SK-N-SH treated with all-trans-retinoic acid at 6 μM for 48 hours (cell line): ENCODE data around the gene RPA1.

Source experiments
- ATAC-seq: fragments of 200-7000 bp; cut with Tn5 transposase; 3 replicates; pipeline ENCODE4 v1.9.1; 2020; ENCODE audit warnings: mild to moderate bottlenecking, moderate library complexity
- BACH2 ChIP-seq: fragments of 250-450 bp; sonication (Bioruptor Pico); IDR thresholded peaks from 2 replicates; pipeline ENCODE4 v1.9.0; 2021; ENCODE audit warnings: mild to moderate bottlenecking, borderline replicate concordance
- CSDC2 ChIP-seq: fragments of 250-450 bp; sonication (Bioruptor Pico); IDR thresholded peaks from 2 replicates; pipeline ENCODE4 v1.5.0; 2020; ENCODE audit warnings: mild to moderate bottlenecking, moderate library complexity
- CSRNP3 ChIP-seq: fragments of 250-450 bp; sonication (Bioruptor Pico); IDR thresholded peaks from 2 replicates; pipeline ENCODE4 v1.5.1; 2021; ENCODE audit warnings: mild to moderate bottlenecking, moderate library complexity
- ESRRG ChIP-seq: fragments of 250-450 bp; sonication (Bioruptor Pico); IDR thresholded peaks from 2 replicates; pipeline ENCODE4 v1.6.1; 2021; ENCODE audit warnings: mild to moderate bottlenecking
- GLIS3 ChIP-seq: fragments of 250-450 bp; sonication (Bioruptor Pico); IDR thresholded peaks from 2 replicates; pipeline ENCODE4 v1.5.0; 2020; ENCODE audit warnings: mild to moderate bottlenecking, moderate library complexity
- ISL1 ChIP-seq: fragments of 250-450 bp; sonication (Bioruptor Pico); IDR thresholded peaks from 2 replicates; pipeline ENCODE4 v2.1.2; 2022; ENCODE audit warnings: mild to moderate bottlenecking, moderate library complexity
- OSR1 ChIP-seq: fragments of 250-450 bp; sonication (Bioruptor Pico); IDR thresholded peaks from 2 replicates; pipeline ENCODE4 v1.8.0; 2022; ENCODE audit warnings: moderate library complexity, mild to moderate bottlenecking, inconsistent platforms
- POU6F1 ChIP-seq: fragments of 250-450 bp; sonication (Bioruptor Pico); IDR thresholded peaks from 2 replicates; pipeline ENCODE4 v1.8.0; 2021; ENCODE audit warnings: low read depth, mild to moderate bottlenecking, moderate library complexity, borderline replicate concordance
- PPARA ChIP-seq: fragments of 250-450 bp; sonication (Bioruptor Pico); IDR thresholded peaks from 2 replicates; pipeline ENCODE4 v1.5.0; 2020; ENCODE audit warnings: mild to moderate bottlenecking, borderline replicate concordance
- SNAI2 ChIP-seq: fragments of 250-450 bp; sonication (Bioruptor Pico); IDR thresholded peaks from 2 replicates; pipeline ENCODE4 v1.5.0; 2020; ENCODE audit warnings: mild to moderate bottlenecking, moderate library complexity
- TCF4 ChIP-seq: fragments of 250-450 bp; sonication (Bioruptor Pico); IDR thresholded peaks from 2 replicates; pipeline ENCODE4 v1.8.0; 2021; ENCODE audit warnings: mild to moderate bottlenecking, moderate library complexity, borderline replicate concordance
- TOX ChIP-seq: fragments of 250-450 bp; sonication (Bioruptor Pico); IDR thresholded peaks from 2 replicates; pipeline ENCODE4 v1.8.0; 2021; ENCODE audit warnings: mild to moderate bottlenecking, moderate library complexity, borderline replicate concordance
- TSHZ2 ChIP-seq: fragments of 250-450 bp; sonication (Bioruptor Pico); IDR thresholded peaks from 2 replicates; pipeline ENCODE4 v1.5.0; 2020; ENCODE audit warnings: mild to moderate bottlenecking, moderate library complexity
- ZC3H10 ChIP-seq: fragments of 250-450 bp; sonication (Bioruptor Pico); IDR thresholded peaks from 2 replicates; pipeline ENCODE4 v1.5.1; 2021; ENCODE audit warnings: mild to moderate bottlenecking, moderate library complexity
- ZFP30 ChIP-seq: fragments of 450-650 bp; formaldehyde crosslinking; IDR thresholded peaks from 2 replicates; pipeline ENCODE4 v1.5.0; 2022; ENCODE audit warnings: mild to moderate bottlenecking, moderate library complexity
- ZNF565 ChIP-seq: fragments of 450-650 bp; formaldehyde crosslinking; conservative IDR thresholded peaks from 2 replicates; pipeline ENCODE4 v1.5.0; 2020; ENCODE audit warnings: low read depth, mild to moderate bottlenecking, moderate library complexity
- ZNF70 ChIP-seq: fragments of 450-650 bp; formaldehyde crosslinking; IDR thresholded peaks from 2 replicates; pipeline ENCODE4 v1.5.0; 2020; ENCODE audit warnings: mild to moderate bottlenecking, moderate library complexity
- TF ChIP-seq, protein P1 (sequence below): fragments of 250-450 bp; sonication (Bioruptor Pico); IDR thresholded peaks from 2 replicates; pipeline ENCODE4 v1.5.1; 2020; ENCODE audit warnings: low read depth, mild to moderate bottlenecking, moderate library complexity

RPA1 gene

DNA sequence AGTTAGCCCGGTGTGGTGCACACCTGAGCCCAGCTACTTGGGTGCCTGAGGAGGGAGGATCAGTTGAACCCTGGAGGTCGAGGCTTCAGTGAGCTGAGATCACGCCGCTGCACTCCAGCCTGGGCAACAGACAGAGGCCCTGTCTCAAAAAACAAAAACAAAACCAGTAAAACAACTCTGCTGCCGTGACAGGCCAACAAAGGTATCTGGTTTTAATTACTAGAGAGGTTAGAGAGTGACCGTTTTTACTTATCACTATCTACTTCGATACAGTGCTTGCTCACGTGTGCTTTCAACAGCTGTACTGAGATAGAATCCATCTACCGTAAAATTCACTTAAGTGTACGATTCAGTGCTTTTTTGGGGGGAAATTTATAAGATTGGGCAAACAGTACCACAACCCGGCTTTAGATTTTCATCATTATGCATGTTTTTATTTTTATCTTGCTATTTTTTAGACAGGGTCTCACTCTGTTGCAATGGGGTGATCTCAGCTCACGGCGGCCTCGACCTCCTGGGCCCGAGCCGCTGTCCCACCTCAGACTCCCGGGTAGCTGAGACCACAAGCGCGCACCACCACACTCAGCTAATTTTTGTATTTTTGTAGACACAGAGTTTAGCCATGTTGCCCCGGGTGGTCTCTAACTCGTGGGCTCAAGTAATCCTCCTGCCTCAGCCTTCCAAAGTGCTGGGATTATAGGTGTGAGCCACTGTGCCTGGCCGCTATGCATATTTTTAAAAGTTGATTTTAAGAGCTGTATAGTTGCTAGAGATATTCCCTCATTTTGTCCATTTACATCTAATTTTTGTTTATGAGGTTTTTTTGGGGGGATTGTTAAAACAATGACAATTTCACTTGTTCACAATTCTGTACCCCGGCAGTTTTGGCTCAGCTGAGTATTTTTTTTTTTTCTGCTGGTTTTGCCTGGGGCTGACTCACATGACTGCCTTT lies 37.0 kb upstream of the RPA1 start:
- TF ChIP-seq GLIS3 (CRISPR knock-in tag) (no peak), ZC3H10 (CRISPR knock-in tag) (no peak), ZNF70 (CRISPR knock-in tag) (no peak), ZFP30 (CRISPR knock-in tag) (no peak), TSHZ2 (CRISPR knock-in tag) (0 out of 2 replicates have a peak, but pooled peaks have one; percentile 18), CSDC2 (no peak), SNAI2 (CRISPR knock-in tag) (no peak), TCF4 (CRISPR knock-in tag) (peak; percentile 78), POU6F1 (CRISPR knock-in tag) (no peak), OSR1 (no peak)
- peak; percentile 39 for ATAC-seq

DNA sequence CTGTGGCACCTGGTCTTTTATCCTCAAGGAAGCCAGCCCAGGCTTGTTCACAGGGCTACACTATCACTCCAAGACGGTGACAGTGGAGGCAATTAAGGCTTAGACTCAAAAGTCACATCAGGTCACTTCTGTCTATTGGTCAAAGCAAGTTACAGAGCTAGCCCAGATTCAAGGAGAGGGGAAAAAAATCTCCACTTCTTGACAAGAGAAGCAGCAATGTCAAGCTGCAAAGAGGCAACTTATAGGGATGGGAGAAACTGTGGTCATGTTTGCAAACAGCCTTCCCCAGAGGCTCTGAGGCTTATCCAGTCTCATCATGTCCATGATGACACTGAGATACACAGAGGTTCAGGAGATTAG lies 36.4 kb upstream of the RPA1 start:
- TF ChIP-seq TSHZ2 (CRISPR knock-in tag) (no peak), ZNF565 (no peak), OSR1 (no peak)
- peak; percentile 43 for ATAC-seq

DNA sequence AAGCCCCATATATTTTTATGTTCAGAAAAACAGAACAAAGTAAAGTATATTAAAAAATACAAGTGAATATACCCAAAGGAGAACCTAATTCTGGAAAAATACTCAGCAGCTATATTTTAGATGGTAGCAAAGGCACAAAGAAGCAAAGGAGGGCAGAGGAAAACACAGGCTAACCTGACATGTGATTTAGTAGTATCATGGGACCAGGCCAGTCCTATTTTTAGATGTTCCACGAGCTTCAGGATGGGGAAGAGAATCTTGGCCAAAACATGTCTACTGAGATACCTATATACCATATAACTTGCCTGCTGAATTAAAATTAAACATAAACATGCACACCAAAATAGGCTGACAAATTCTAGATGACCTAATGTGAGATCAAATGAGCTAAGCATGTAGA lies 33.0 kb upstream of the RPA1 start:
- ATAC-seq, result no peak
- TF ChIP-seq ZNF565 (no peak), ESRRG (CRISPR knock-in tag) (no peak), ZFP30 (CRISPR knock-in tag) (no peak), TCF4 (CRISPR knock-in tag) (no peak), BACH2 (no peak), ZNF70 (CRISPR knock-in tag) (no peak), POU6F1 (CRISPR knock-in tag) (no peak), TOX (no peak), PPARA (CRISPR knock-in tag) (no peak), CSRNP3 (no peak), ISL1 (CRISPR knock-in tag) (no peak), TSHZ2 (CRISPR knock-in tag) (no peak), SNAI2 (CRISPR knock-in tag) (no peak), GLIS3 (CRISPR knock-in tag) (no peak), CSDC2 (no peak)
- TF ChIP-seq, protein P1, sequence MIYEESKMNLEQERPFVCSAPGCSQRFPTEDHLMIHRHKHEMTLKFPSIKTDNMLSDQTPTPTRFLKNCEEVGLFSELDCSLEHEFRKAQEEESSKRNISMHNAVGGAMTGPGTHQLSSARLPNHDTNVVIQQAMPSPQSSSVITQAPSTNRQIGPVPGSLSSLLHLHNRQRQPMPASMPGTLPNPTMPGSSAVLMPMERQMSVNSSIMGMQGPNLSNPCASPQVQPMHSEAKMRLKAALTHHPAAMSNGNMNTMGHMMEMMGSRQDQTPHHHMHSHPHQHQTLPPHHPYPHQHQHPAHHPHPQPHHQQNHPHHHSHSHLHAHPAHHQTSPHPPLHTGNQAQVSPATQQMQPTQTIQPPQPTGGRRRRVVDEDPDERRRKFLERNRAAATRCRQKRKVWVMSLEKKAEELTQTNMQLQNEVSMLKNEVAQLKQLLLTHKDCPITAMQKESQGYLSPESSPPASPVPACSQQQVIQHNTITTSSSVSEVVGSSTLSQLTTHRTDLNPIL (CRISPR knock-in tag), result no peak
